OCI-LY3 (cell line): ENCODE data around the gene NOL4.

Experiments
- H2AFZ ChIP-seq: fragments of 200-600, 300-600 bp; shearing (Covaris generic); 2 replicates; pipeline ENCODE4 v1.6.0; 2014; ENCODE audit warnings: antibody characterized with exemption, low read depth, low read length
- H3K27ac ChIP-seq: fragments of 200-600, 300-600 bp; sonication (generic); 2 replicates; pipeline ENCODE4 v1.5.1; 2014; ENCODE audit warnings: mild to moderate bottlenecking, low read length, moderate library complexity, mixed read lengths
- H3K27me3 ChIP-seq: fragments of 200-600, 300-600 bp; sonication (generic); 2 replicates; pipeline ENCODE4 v1.6.1; 2014; ENCODE audit warnings: low read depth, low read length, mixed read lengths
- H3K36me3 ChIP-seq: fragments of 200-600, 300-600 bp; sonication (generic); replicated peaks from 2 replicates; pipeline ENCODE3; 2014; ENCODE audit warnings: low read depth, low read length, mixed read lengths
- H3K4me1 ChIP-seq: fragments of 300-600, 200-600 bp; sonication (generic); 2 replicates; pipeline ENCODE4 v1.6.1; 2014; ENCODE audit warnings: low read length, mixed read lengths
- H3K4me2 ChIP-seq: fragments of 200-600, 300-600 bp; sonication (generic); 2 replicates; pipeline ENCODE4 v1.6.1; 2014; ENCODE audit warnings: low read length, mixed read lengths
- H3K4me3 ChIP-seq: fragments of 300-600, 200-600 bp; sonication (generic); 2 replicates; pipeline ENCODE4 v1.5.1; 2014; ENCODE audit warnings: antibody characterized with exemption, mild to moderate bottlenecking, low read length, moderate library complexity
- H3K79me2 ChIP-seq: fragments of 300-600, 200-600 bp; shearing (Covaris generic); 2 replicates; pipeline ENCODE4 v1.6.1; 2014; ENCODE audit warnings: mild to moderate bottlenecking, low read length, mixed read lengths
- H3K9ac ChIP-seq: fragments of 300-600, 200-600 bp; shearing (Covaris generic); 2 replicates; pipeline ENCODE4 v1.6.0; 2014; ENCODE audit warnings: mild to moderate bottlenecking, low read length, moderate library complexity
- H3K9me3 ChIP-seq: fragments of 200-600, 300-600 bp; shearing (Covaris generic); 2 replicates; pipeline ENCODE4 v1.6.1; 2014; ENCODE audit warnings: low read length, mixed read lengths; ENCODE audit not compliant: insufficient read depth
- H4K20me1 ChIP-seq: fragments of 200-600, 300-600 bp; sonication (generic); 2 replicates; pipeline ENCODE4 v1.6.1; 2016; ENCODE audit warnings: low read length, mixed read lengths; ENCODE audit not compliant: insufficient read depth
- CTCF ChIP-seq: fragments of 200-600, 300-600 bp; sonication (generic); IDR thresholded peaks from 2 replicates; pipeline ENCODE4 v1.5.1; 2014; ENCODE audit warnings: antibody characterized with exemption, low read length, low read depth
- EZH2phosphoT487 ChIP-seq: fragments of 200-600 bp; shearing (Covaris generic); IDR thresholded peaks from 2 replicates; pipeline ENCODE4 v1.6.1; 2018; ENCODE audit warnings: antibody characterized with exemption, mixed run types, low read depth

NOL4 gene

GRCh38 chr18:34223893-34224422 is 755 bp downstream of the NOL4 start:
- no peak overlapping the region for H3K9ac ChIP-seq
- TF ChIP-seq EZH2phosphoT487 (no peak), CTCF (no peak)
- no peaks in the 10 kb centered on the region for H3K79me2 ChIP-seq
- no peaks in the 10 kb centered on the region for H3K27me3 ChIP-seq
- no peaks in the 10 kb centered on the region for H3K36me3 ChIP-seq
- no peak overlapping the region for H3K4me2 ChIP-seq
- H2AFZ ChIP-seq = no peak overlapping the region
- H3K27ac ChIP-seq = no peak overlapping the region
- H3K4me3 ChIP-seq = no peak overlapping the region
- no peaks in the 10 kb centered on the region for H3K9me3 ChIP-seq
- no peaks in the 10 kb centered on the region for H3K4me1 ChIP-seq
- H4K20me1 ChIP-seq = no peaks in the 10 kb centered on the region

- no peak for TF ChIP-seq EZH2phosphoT487
- no peak for TF ChIP-seq CTCF
- Histone ChIP-seq H3K4me3 (no peak overlapping the region), H3K4me1 (no peaks in the 10 kb centered on the region), H4K20me1 (no peaks in the 10 kb centered on the region), H3K9me3 (no peaks in the 10 kb centered on the region), H3K36me3 (no peaks in the 10 kb centered on the region), H3K27ac (no peak overlapping the region), H2AFZ (no peak overlapping the region), H3K79me2 (no peaks in the 10 kb centered on the region), H3K4me2 (no peak overlapping the region), H3K27me3 (no peaks in the 10 kb centered on the region), H3K9ac (no peak overlapping the region)
Observed at GRCh38 chr18:34223164-34223892, 1.4 kb downstream of the NOL4 start.

GRCh38 chr18:34222307-34223163 is 2.2 kb downstream of the NOL4 start:
- no peak overlapping the region for H2AFZ ChIP-seq
- H3K9ac ChIP-seq = no peak overlapping the region

More at GRCh38 chr18:34222307-34223163, 2.2 kb downstream of the NOL4 start:
- no peaks in the 10 kb centered on the region for H3K4me1 ChIP-seq
- no peaks in the 10 kb centered on the region for H3K79me2 ChIP-seq
- no peaks in the 10 kb centered on the region for H3K36me3 ChIP-seq
- no peak overlapping the region for H3K27ac ChIP-seq
- no peak overlapping the region for H3K4me3 ChIP-seq
- no peak overlapping the region for H3K4me2 ChIP-seq
- no peaks in the 10 kb centered on the region for H4K20me1 ChIP-seq
- no peaks in the 10 kb centered on the region for H3K27me3 ChIP-seq
- TF ChIP-seq CTCF (no peak), EZH2phosphoT487 (no peak)
- H3K9me3 ChIP-seq = no peaks in the 10 kb centered on the region
